Peyer's patch (tissue), 4 donors: ENCODE measurements around the gene RAD50.

Source experiments
- CTCF ChIP-seq, 6 experiments: fragments of 450-650 bp in 4 of 6; fragments of 200-600 bp in 2 of 6; sonication (generic) in 1 of 6; IDR thresholded peaks; one replicate each; pipeline ENCODE4 v1.5.1; 2017 to 2019; ENCODE audit warnings: antibody characterized with exemption in 6 of 6, mild to moderate bottlenecking in 3 of 6, moderate library complexity in 1 of 6
- POLR2A ChIP-seq, 2 donors: fragments of 450-650 bp; IDR thresholded peaks; one replicate each; pipeline ENCODE4 v1.5.1; 2017; ENCODE audit warnings: antibody characterized with exemption in 2 of 2, mild to moderate bottlenecking in 2 of 2, moderate library complexity in 2 of 2

- TF ChIP-seq POLR2A (IDR thresholded peaks at IDR 0.05) (no peak), CTCF (IDR thresholded peaks at IDR 0.05) (no peak)
These were observed 108.8 kb downstream of the RAD50 start for GRCh38 chr5:132665574-132666080.
